Measurements from ENCODE around the gene ARL4D.
"Not testable (repeated sequence)": the region's sequence is repeated elsewhere in the genome, so short reads cannot be mapped to it uniquely, and the experiment has no call there.

Gene ARL4D

GRCh38 chr17:43395165-43395564 lies 3.6 kb upstream of the ARL4D start:
- DNase-seq (ENCODE audit: low read depth): no peak

- DNase-seq (ENCODE audit: low read depth): no peak
These were observed 2.2 kb upstream of the ARL4D start for GRCh38 chr17:43396491-43397060.

- DNase-seq (ENCODE audit: low read depth): no peak
These were observed 1.1 kb downstream of the ARL4D start for GRCh38 chr17:43399839-43400328.

GRCh38 chr17:43400943-43401717 lies 2.3 kb downstream of the ARL4D start:
- peak; percentile 87 for DNase-seq (ENCODE audit: low read depth)

- no peak for DNase-seq (ENCODE audit: low read depth)
These were observed 3.3 kb downstream of the ARL4D start for GRCh38 chr17:43402078-43402477.

GRCh38 chr17:43402567-43402966 lies 3.8 kb downstream of the ARL4D start:
- no peak for DNase-seq (ENCODE audit: low read depth)

GRCh38 chr17:43403846-43404245 lies 5.1 kb downstream of the ARL4D start:
- peak; percentile 78 for DNase-seq (ENCODE audit: low read depth)

- DNase-seq (ENCODE audit: low read depth): peak; percentile 54
These were observed 7.1 kb downstream of the ARL4D start for GRCh38 chr17:43405861-43406260.

GRCh38 chr17:43406676-43407645 lies 8.2 kb downstream of the ARL4D start:
- peak; percentile 81 for DNase-seq (ENCODE audit: low read depth)

- DNase-seq (ENCODE audit: low read depth): no peak
These were observed 10.3 kb downstream of the ARL4D start for GRCh38 chr17:43409131-43409530.

- no peak for DNase-seq (ENCODE audit: low read depth)
These were observed 12.0 kb downstream of the ARL4D start for GRCh38 chr17:43410557-43411368.

- peak; percentile 52 for DNase-seq (ENCODE audit: low read depth)
These were observed 12.5 kb downstream of the ARL4D start for GRCh38 chr17:43411369-43411677.

- DNase-seq (ENCODE audit: low read depth): no peak
These were observed 13.0 kb downstream of the ARL4D start for GRCh38 chr17:43411749-43412148.

- no peak for DNase-seq (ENCODE audit: low read depth)
These were observed 13.4 kb downstream of the ARL4D start for GRCh38 chr17:43412166-43412565.

- peak; percentile 61 for DNase-seq (ENCODE audit: low read depth)
These were observed 18.5 kb downstream of the ARL4D start for GRCh38 chr17:43416998-43417890.

GRCh38 chr17:43418441-43419374 lies 19.9 kb downstream of the ARL4D start:
- DNase-seq (ENCODE audit: low read depth): peak; percentile 80

- not testable (repeated sequence) for DNase-seq (ENCODE audit: low read depth)
These were observed 20.6 kb downstream of the ARL4D start for GRCh38 chr17:43419375-43419882.

GRCh38 chr17:43423777-43424455 lies 25.1 kb downstream of the ARL4D start:
- no peak for DNase-seq (ENCODE audit: low read depth)

Data from amniotic epithelial cell (primary cell).